Small intestine (tissue), 7 donors: Measurements from ENCODE around the gene ABCC3. TPM values are rescaled to one million over a fixed set of nuclear protein-coding genes. Genes with fewer than 3 reads are reported as not detected.
A peak's percentile ranks its signal among the peaks of the same experiment; 100 is the strongest.

Experiments
- DNase-seq, 2 donors: peaks; one replicate each; pipeline versions ENCODE4 v3.0.0 to v3.0.0-alpha.2; 2013
- FAIRE-seq: peaks from 2 replicates; lab custom pipeline; 2012; peaks lifted over from hg19 to GRCh38; lab: Jason Lieb, UNC
- H3K27ac ChIP-seq, 3 donors: one replicate each; pipeline ENCODE4 v1.5.1; 2013; ENCODE audit warnings: low read length in 2 of 3, mild to moderate bottlenecking in 2 of 3, control low read depth in 1 of 3, inconsistent platforms in 1 of 3, low read depth in 1 of 3, moderate library complexity in 1 of 3
- H3K27me3 ChIP-seq, 3 donors: one replicate each; pipeline ENCODE4 v1.6.1; 2013; ENCODE audit warnings: low read length in 3 of 3, inconsistent platforms in 1 of 3; ENCODE audit not compliant: control insufficient read depth in 3 of 3, insufficient read depth in 3 of 3
- H3K36me3 ChIP-seq, 3 donors: one replicate each; pipeline ENCODE4 v1.6.1; 2013; ENCODE audit warnings: low read length in 3 of 3, inconsistent platforms in 1 of 3, low read depth in 1 of 3, mild to moderate bottlenecking in 1 of 3, moderate library complexity in 1 of 3; ENCODE audit not compliant: control insufficient read depth in 3 of 3, insufficient read depth in 2 of 3
- H3K4me1 ChIP-seq, 3 donors: one replicate each; pipeline ENCODE4 v1.6.1; 2013; ENCODE audit warnings: low read length in 2 of 3, inconsistent platforms in 1 of 3, low read depth in 1 of 3, mild to moderate bottlenecking in 1 of 3, moderate library complexity in 1 of 3; ENCODE audit not compliant: control insufficient read depth in 3 of 3, insufficient read depth in 2 of 3
- H3K4me3 ChIP-seq, 3 donors: one replicate each; pipeline ENCODE4 v1.5.1; 2013; ENCODE audit warnings: low read length in 3 of 3, control low read depth in 1 of 3, inconsistent platforms in 1 of 3, low read depth in 1 of 3, mild to moderate bottlenecking in 1 of 3, moderate library complexity in 1 of 3
- H3K9me3 ChIP-seq, 2 donors: one replicate each; pipeline ENCODE4 v1.6.1; 2013; ENCODE audit warnings: low read depth in 1 of 2, low read length in 1 of 2; ENCODE audit not compliant: control insufficient read depth in 2 of 2, insufficient read depth in 1 of 2
- WGBS, 3 donors: extraction: QIAGEN DNeasy Blood & Tissue Kit; methylation state at CpG; one replicate each; pipeline ENCODE4 v1.1.7; 2013; 5-methylcytosine and 5-hydroxymethylcytosine counted together
- polyA plus RNA-seq, 4 donors: library from polyadenylated mRNA; stranded (reverse) in 3 of 4; unstranded in 1 of 4; fragments of 200-250 nt in 3 of 4; fragments of 120-200 nt in 1 of 4; gene quantifications; one replicate each; pipeline versions ENCODE4 v1.2.1 to v1.2.3, GENCODE V29; 2013
- donor health status: healthy with polysubstance abuse.
- donor health status: control.
- donor health status: control.
- donor health status: Bipolar disorder and iron deficiency.
- donor health status: healthy.

Gene ABCC3
- polyA plus RNA-seq, 4 donors = 36.7 to 131 (median 81.9) TPM

GRCh38 chr17:50627036-50627781, 7.5 kb upstream of the ABCC3 start:
- Histone ChIP-seq H3K4me3 (no peak overlapping the region), H3K36me3 (peaks cover 0 to 2% (median 0%) of the 10 kb centered on the region in 3 donors), H3K27ac (peak overlapping the region in 1 of 3 donors; percentile 18), H3K4me1 (peaks cover 0 to 42% (median 0%) of the 10 kb centered on the region in 3 donors), H3K27me3 (peaks cover 0 to 2% (median 0%) of the 10 kb centered on the region in 3 donors), H3K9me3 (no peaks in the 10 kb centered on the region)
- WGBS, 3 donors = 81 to 84% (median 83%) methylated on average over 17 of the region's 17 CpGs
- DNase-seq (no peak), FAIRE-seq (no peak)

- Histone ChIP-seq H3K36me3 (peaks cover 0 to 2% (median 0%) of the 10 kb centered on the region in 3 donors), H3K4me1 (peaks cover 0 to 42% (median 0%) of the 10 kb centered on the region in 3 donors), H3K4me3 (peak overlapping the region in 1 of 3 donors; percentile 6), H3K27me3 (peaks cover 0 to 6% (median 0%) of the 10 kb centered on the region in 3 donors), H3K9me3 (no peaks in the 10 kb centered on the region), H3K27ac (peak overlapping the region in 1 of 3 donors; percentile 18)
- DNase-seq (peak; percentile 78 to 87), FAIRE-seq (no peak)
- 7 to 19% (median 11%) methylated on average over 15 to 17 of the region's 17 CpGs for WGBS, 3 donors
Measured at GRCh38 chr17:50627782-50628601, 6.7 kb upstream of the ABCC3 start.

GRCh38 chr17:50629902-50630301, 4.8 kb upstream of the ABCC3 start:
- WGBS, 3 donors = 32 to 54% (median 45%) methylated on average over 6 of the region's 6 CpGs
- H3K4me1 ChIP-seq = peaks cover 0 to 48% (median 0%) of the 10 kb centered on the region in 3 donors
- H3K36me3 ChIP-seq = no peaks in the 10 kb centered on the region
- FAIRE-seq = no peak
- H3K4me3 ChIP-seq = no peak overlapping the region
- no peak for DNase-seq
- H3K27ac ChIP-seq = peak overlapping the region in 1 of 3 donors; percentile 0
- peaks cover 0 to 13% (median 8%) of the 10 kb centered on the region in 3 donors for H3K27me3 ChIP-seq
- no peaks in the 10 kb centered on the region for H3K9me3 ChIP-seq

DNA sequence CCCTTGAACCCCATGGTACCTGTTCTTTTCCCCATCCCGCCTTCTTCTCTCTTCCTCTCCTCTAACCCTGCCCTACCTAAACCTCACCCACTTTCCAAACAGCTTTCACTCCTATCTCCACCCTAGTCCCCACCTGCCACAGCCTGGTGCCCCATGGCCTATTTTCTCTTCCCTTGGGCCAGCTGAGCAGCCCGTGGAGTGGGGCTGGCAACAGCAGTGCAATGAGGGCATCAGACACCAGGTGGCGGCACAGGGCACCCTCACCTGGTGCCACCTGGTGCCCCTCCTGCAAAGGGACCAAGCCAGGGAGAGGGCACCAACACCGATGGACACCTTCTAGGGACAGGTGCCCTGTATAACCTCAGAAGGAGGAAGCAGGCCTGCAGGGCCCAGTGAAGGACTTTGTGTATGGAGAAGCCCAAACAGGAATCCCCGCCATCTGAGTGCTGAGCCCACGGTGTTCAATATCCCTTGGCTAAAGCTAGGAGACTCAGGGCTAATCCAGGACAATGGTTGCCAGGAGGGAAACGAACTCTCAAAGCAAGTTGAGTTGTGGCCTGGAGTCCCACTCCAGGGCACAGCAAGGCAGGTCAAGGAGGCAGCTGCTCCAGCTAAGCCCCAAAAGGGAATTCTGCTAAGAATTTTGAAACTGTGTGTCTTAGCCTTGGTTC, 4.0 kb upstream of the ABCC3 start:
- no peaks in the 10 kb centered on the region for H3K9me3 ChIP-seq
- FAIRE-seq (no peak), DNase-seq (peak; percentile 84 to 96)
- 25 to 53% (median 37%) methylated on average over 7 of the region's 7 CpGs for WGBS, 3 donors
- H3K4me3 ChIP-seq = no peak overlapping the region
- H3K36me3 ChIP-seq = no peaks in the 10 kb centered on the region
- H3K4me1 ChIP-seq = peaks cover 0 to 54% (median 0%) of the 10 kb centered on the region in 3 donors
- H3K27ac ChIP-seq = peak overlapping the region in 2 of 3 donors; percentile 0 to 21
- peaks cover 0 to 14% (median 13%) of the 10 kb centered on the region in 3 donors for H3K27me3 ChIP-seq

DNA sequence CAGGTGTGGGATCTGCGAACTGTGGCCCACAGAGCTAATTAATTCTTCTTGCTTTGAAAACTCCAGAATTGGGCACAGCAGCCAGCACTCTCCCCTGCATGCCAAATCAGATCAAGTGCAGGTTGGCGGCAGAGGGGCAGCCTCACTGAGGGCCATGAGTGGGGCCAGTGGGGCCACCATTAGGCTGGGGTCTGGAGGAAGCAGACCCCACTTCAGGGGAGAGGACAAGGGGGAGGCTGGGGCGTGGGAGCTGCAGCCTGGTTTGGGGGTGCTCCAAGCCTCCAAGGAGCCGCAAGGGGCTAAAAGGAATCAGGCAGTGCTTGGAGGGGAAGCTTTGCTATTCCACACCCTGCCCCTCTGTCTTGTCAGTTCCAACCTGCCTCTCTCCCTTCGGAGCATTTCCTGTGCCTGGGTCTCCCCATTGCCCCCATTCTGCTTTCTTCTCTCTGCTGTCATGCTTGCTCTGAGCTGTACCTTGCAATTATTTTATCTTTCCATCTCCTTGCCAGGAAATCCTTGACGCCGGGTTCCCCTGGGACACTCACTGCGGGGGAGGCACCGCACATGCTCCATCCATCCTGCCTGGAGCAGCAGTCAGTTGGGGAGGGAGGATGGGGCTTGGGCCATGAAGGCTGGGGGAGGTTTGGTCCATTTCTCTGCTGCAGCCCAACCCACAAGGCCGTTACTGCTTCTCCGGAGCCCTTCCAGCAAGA, 3.3 kb upstream of the ABCC3 start:
- FAIRE-seq (no peak), DNase-seq (no peak)
- no peak overlapping the region for H3K4me3 ChIP-seq
- 66 to 72% (median 69%) methylated on average over 11 of the region's 11 CpGs for WGBS, 3 donors
- peak overlapping the region in 1 of 3 donors; percentile 21 for H3K27ac ChIP-seq
- peaks cover 0 to 58% (median 0%) of the 10 kb centered on the region in 3 donors for H3K4me1 ChIP-seq
- peaks cover 0 to under 1% (median 0%) of the 10 kb centered on the region in 3 donors for H3K36me3 ChIP-seq
- H3K9me3 ChIP-seq = no peaks in the 10 kb centered on the region
- peaks cover 0 to 14% (median 13%) of the 10 kb centered on the region in 3 donors for H3K27me3 ChIP-seq

- no peak for FAIRE-seq
- 85 to 97% (median 92%) methylated on average over 9 of the region's 9 CpGs for WGBS, 3 donors
Measured at GRCh38 chr17:50631908-50632571, 2.6 kb upstream of the ABCC3 start.

DNA sequence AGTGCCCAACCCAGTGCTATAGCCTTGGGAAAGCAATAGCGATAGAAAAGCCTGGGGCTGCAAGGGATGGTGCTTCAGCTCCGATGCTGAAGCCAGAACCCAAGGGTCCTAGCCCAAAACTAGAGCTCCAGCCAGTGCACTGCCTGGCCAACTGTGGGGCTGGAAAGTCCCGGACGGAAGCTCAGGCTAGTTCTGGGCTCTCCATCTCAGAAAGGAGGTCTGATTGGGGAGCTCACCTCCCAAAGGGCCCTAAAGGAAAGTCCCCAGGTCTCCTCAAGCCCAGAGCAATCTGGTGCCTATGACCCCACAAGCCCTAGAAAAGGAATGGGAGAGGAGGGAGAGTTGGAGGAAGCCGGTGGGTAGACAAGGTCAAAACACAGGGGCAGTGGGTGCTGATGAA, 2.0 kb upstream of the ABCC3 start:
- no peak for DNase-seq
- H3K27ac ChIP-seq = no peak overlapping the region
- H3K27me3 ChIP-seq = peaks cover 0 to 14% (median 11%) of the 10 kb centered on the region in 3 donors
- H3K4me3 ChIP-seq = no peak overlapping the region
- no peak for FAIRE-seq
- peaks cover 0 to 9% (median 0%) of the 10 kb centered on the region in 3 donors for H3K36me3 ChIP-seq
- 91 to 92% (median 91%) methylated on average over 5 of the region's 5 CpGs for WGBS, 3 donors
- H3K4me1 ChIP-seq = peaks cover 0 to 64% (median 0%) of the 10 kb centered on the region in 3 donors
- no peaks in the 10 kb centered on the region for H3K9me3 ChIP-seq

More at GRCh38 chr17:50631908-50632571, 2.6 kb upstream of the ABCC3 start:
- Histone ChIP-seq H3K9me3 (no peaks in the 10 kb centered on the region), H3K27me3 (peaks cover 0 to 14% (median 13%) of the 10 kb centered on the region in 3 donors), H3K27ac (no peak overlapping the region), H3K4me1 (peaks cover 0 to 62% (median 0%) of the 10 kb centered on the region in 3 donors), H3K4me3 (no peak overlapping the region), H3K36me3 (peaks cover 0 to 8% (median 0%) of the 10 kb centered on the region in 3 donors)
- DNase-seq = no peak
